ENCODE results near the gene C1QTNF1. TPM values are rescaled to one million over a fixed set of nuclear protein-coding genes. Genes with fewer than 3 reads are reported as not detected.
"Not testable (repeated sequence)": the region's sequence is repeated elsewhere in the genome, so short reads cannot be mapped to it uniquely, and the experiment has no call there.

C1QTNF1 gene
- polyA plus RNA-seq, 4 donors = 2.2 to 3.1 (median 2.6) TPM

DNA sequence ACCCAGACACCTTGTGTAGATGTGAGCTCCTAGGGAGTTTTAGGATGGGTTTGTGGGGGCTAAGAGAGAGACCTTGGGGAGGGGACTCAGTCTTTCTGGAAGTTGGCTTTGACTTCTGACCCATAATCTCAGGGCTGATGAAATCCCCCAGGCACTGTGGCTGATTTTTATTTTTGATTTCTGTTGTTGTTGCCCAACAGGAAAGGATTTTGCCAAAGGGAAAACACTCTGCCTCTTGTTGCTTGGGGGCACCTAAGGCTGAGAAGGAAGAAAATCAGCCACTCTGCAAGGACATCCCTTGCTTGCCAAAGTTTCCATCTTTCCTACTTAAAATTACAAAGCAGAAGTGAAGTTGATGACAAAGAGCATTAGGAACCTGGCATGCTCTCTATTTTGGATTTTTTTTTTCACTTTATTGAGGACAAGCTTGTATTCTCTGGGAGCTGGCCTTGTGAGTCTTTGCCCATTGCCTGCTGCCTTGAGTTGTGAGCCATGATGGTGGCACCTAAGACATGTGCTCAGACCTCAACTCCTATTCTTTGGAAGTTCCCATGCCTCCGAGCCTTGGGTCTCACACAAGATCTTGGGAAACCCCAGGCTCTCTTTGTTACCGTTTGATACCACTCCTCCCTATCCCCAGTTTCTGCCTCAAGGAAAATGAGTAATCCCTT is 3.2 kb upstream of the C1QTNF1 start:
- DNase-seq (ENCODE audit: low read depth in 4 of 4, low spot score in 2 of 4) = no peak

DNA sequence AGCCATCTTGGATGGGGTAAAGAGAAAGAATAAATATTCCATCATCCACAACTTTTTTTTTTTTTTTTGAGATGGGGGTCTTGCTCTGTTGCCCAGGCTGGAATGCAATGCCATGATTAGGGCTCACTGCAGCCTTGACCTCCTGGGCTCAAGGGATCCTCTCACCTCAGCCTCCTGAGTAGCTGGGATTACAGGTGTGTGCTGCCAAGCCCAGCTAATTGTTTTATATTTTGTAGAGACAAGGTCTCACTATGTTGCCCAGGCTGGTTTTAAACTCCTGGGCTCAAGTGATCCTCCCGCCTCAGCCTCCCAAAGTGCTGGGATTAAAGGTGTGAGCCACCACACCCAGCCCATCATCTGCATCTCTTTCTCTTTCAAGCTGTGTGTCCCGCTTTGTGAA is 2.0 kb upstream of the C1QTNF1 start:
- not testable (repeated sequence) for DNase-seq (ENCODE audit: low read depth in 4 of 4, low spot score in 2 of 4)

DNA sequence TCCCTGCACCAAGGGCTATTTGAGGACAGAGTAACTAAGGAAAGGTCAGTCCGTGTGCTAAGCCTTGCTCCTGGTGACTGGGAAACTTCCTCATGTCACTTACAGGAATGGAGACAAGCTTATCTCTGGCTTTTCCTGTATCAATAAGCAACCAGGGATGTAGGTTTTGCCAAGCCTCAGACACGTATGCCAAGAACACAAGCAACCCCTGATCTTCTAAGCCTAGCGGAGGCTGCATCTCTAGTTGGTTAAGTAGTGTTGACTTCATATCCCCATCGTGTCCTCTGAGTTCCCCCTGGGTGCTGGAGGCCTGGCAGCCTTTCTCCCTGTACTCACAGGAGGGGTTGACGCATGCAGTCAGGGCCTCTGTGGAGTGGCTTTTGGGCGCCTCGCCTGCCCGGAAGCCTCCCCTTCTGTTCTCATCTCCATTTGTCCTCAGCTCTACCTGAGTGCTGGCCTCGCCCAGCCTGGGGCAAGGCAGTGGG is 1.4 kb upstream of the C1QTNF1 start:
- DNase-seq (ENCODE audit: low read depth in 4 of 4, low spot score in 2 of 4) = no peak

DNA sequence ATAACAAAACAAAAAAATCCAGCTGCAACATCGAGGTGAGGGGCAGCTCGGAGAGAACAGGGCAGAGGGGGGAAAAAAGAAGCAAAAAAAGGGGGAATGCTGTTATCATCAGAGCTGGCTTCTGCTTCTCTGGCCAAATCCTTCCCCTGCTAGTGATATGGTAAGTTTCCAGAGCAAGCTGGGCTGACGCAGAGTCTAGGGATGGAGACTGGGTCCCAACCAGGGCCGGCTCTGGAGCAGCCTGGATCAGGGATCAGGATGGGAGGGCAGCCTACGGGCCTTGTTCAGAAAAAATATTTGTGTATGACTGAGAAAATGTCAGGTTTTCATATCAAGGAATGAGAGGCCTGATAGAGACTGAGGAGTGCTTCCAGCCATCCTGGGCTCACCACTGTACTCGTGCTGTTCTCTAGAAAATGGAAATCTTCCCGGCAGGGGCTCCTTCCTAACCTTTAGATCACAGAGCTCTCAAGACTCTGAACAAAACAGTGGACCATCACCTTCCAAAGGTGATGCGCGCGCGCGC is 726 bp upstream of the C1QTNF1 start:
- no peak for DNase-seq (ENCODE audit: low read depth in 4 of 4, low spot score in 2 of 4)

DNA sequence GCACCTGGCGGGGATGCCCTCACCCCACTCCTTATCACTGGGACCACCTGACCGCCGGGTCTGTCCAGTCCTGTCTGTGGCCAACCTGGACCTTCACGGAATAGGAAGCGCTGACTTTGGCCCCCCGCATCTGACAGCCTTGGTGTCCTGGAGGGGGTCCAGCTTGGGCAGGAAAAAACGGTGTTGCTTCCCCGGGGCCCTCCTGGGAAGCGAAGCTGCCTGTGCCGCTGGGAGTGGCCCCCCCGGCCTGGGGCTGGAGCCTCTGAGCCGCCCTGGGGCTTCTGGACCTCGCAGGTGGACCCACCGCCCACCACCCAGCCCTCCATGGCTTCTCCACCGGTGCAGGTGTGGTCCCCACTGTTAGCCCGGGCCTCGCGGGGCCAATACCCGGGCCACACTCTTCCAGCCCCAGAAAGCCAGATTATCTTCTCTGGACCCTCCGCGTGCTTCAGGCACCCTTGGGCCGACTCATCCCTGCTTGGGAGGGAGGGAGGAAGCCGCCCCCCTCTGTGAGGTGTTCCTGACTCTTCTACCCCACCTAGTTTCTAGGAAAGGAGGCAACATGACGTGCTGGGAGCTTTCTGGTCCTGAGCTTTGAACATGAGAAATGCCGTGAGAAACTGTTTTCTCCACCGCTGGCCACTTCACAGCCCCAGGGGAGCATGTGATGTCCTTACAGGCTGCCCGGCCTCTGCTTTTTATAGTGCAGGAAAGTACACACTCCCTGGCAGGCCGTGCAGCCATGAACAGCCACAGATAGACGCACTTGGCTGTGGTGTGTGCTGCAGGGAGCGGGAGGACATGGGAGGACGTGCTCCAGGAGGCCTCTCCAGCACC is 1.1 kb downstream of the C1QTNF1 start:
- no peak for DNase-seq (ENCODE audit: low read depth in 4 of 4, low spot score in 2 of 4)

DNA sequence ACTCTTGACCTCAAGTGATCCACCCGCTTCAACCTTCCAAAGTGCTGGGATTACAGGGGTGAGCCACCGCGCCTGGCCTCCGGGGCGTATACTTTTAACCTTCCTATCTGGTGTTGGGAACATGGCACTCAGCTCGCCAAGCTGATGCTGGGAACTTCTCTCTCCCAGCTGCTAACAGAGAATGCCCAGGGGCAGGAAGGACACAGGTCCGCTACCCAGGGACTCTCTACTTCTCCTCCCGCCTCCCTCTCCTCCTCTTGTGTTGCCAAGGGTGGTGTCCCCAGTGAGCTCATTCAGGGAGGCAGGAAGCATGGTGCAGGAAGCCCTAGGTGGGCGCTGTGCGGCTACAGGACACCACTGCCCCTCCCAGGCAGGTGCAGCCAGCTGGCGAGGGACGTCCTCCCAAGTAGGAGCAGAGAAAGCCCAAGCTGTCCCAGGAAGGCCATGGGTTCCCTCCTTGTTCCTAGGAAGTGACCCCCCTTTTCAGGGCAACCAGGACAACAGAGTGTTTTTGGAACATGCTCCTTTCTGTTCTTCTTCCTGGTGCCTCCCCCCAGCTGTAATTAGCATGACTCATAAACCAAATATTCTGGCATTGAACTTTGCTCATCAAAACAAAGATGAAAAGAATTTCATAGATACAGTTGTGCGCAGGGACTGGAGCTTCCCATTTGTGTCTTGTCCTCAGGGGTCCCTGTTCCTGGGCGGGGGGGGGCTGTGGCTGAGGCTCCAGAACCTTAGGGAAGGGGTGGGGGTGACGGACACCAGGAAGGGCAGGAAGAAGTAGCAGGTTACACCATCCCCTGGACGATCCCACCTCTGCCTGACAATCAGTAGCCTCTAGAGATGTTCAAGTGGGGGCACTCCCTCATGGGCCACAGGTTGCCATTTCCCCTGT is 2.7 kb downstream of the C1QTNF1 start:
- DNase-seq (ENCODE audit: low read depth in 4 of 4, low spot score in 2 of 4) = no peak

DNA sequence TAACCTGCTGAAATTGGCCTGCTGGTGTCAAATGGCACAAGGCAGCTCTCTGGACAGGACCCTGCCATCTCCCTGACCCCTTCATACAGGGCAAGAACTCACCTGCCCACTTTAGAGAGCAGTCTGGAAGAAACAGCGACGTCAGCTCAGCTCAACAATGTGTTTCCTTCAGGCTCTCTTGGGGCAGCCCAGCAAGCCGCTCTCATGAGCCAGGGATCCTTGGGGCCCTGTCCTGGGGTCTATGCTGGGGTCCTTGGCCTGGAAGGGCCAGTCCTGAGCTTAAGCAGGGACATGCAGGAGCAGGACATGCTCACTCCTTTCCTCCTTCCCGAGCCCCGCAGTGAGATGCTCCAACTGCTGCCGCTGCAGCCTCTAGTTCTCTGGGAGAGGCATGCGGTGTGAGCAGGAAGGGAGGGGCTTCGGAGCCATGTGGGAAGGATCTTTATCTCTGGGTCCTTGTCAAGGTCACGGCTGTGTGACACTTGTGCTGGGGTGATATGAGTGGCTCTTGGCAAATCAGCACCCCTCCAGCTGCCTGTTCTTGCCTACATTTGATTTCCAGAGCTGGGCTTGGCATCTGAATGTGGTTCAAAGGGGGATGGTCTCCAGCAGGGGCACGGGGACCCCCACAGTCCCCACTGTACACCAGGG is 3.4 kb downstream of the C1QTNF1 start:
- DNase-seq (ENCODE audit: low read depth in 4 of 4, low spot score in 2 of 4) = no peak

DNA sequence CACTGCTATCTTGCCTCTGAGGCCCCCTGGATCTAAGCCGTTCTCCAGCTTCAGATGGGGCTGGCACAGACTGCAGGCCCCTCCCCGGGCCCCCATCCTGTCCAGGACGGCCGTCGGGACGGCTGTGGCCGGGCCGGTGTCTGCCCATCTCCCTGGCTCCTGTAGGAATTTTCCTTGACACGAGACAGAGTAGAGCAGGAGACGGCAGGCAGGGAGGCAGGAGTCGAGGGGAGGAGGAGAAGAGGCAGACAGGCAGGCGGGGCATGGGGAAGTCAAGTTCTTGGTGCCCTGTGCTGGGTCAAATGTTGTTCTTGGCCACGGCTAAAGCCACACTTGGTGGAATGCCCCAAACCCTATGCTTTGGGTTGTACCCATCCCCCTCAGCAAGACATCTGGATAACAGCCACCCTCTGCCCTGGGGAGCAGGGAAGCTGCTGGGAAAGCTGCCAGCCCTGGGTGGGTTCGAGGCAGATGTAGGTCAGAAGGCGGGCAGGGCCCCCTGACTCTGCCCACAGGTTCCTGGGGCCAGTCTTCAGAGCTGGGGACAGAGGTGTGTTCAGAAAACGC is 4.0 kb downstream of the C1QTNF1 start:
- no peak for DNase-seq (ENCODE audit: low read depth in 4 of 4, low spot score in 2 of 4)

DNA sequence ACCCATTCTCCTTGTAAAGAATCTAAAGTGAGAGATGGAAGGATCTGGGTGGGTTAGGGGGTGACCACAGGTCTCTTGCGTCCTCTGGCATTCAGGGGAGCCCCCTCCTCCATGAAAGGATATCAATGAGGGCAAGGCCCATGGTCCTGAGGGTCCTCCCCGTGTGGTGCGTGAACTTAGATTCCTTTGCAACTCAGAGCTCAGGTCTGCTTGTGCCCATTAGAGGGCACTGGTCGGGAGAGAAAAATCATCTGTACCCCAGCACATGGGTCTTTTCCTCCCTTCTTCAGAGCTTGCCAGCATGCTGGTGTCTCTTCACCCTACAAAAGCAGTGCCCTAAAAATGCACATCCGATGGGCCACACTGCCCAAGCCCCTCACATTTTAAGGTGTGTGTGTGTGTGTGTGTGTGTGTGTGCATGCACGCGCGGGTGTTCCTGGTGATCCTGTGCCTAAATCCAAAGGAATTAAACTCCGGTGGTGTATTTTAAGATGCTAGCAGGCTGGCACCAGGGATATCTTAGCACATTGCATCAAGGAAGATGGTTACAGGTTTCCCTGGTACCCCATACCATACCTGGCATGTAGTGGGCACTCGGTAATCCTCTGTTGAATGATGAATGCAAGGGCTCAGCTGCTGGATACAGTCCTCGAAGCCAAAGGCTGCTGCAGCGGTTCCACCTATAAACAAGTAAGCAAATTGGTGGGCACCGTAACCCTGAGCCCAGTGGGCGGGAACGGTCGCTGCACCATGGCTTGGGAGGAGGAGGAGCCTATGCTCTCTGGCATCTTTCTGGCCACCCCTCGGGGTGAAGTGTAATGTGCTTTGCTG is 4.7 kb downstream of the C1QTNF1 start:
- DNase-seq (ENCODE audit: low read depth in 4 of 4, low spot score in 2 of 4) = no peak

DNA sequence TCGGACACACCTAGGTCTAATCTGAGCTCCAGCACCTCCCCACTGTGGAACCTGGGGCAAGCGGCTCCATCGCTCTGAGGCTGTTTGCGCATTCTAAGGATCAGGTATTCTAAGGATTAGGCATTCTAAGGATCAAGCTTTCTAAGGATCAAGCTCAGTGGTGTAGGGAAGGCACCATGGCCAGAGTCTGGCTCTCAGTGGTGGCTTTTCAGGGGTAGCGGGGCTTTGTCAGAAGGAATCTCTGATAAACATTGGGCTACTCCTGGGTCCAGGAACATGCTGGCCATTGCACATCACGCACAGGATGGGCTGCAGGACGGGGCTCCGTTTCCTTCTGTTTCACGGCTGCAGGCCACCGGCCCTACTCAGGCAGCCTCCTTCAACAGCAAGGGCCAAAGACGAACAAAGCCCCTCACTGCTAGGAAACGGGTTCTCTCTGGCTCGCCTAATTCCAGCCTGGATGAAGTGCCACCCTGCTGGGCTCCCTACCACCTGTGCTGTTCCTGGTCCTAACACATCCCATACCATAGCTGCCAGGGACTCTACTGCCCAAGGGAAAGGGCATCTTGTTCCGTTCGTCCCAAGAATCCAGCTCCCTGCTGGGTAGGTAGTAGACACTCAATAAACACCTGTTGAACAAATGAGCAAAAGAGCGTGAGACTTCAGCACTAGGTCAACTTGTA is 5.5 kb downstream of the C1QTNF1 start:
- DNase-seq (ENCODE audit: low read depth in 4 of 4, low spot score in 2 of 4) = no peak

DNA sequence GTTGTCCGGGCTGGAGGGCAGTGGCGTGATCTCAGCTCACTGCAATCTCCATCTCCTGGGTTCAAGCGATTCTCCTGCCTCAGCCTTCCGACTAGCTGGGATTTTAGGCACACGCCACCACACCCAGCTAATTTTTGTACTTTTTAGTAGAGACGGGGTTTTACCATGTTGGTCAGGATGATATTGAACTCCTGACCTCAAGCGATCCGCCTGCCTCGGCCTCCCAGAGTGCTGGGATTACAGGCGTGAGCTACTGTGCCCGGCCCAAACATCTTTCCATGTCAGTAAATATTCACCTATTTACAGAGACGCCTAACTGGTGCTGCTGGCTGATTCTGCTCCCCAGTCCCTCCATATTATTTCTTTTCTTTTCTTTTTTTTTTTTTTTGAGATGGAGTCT is 6.7 kb downstream of the C1QTNF1 start:
- DNase-seq (ENCODE audit: low read depth in 4 of 4, low spot score in 2 of 4) = not testable (repeated sequence)

DNA sequence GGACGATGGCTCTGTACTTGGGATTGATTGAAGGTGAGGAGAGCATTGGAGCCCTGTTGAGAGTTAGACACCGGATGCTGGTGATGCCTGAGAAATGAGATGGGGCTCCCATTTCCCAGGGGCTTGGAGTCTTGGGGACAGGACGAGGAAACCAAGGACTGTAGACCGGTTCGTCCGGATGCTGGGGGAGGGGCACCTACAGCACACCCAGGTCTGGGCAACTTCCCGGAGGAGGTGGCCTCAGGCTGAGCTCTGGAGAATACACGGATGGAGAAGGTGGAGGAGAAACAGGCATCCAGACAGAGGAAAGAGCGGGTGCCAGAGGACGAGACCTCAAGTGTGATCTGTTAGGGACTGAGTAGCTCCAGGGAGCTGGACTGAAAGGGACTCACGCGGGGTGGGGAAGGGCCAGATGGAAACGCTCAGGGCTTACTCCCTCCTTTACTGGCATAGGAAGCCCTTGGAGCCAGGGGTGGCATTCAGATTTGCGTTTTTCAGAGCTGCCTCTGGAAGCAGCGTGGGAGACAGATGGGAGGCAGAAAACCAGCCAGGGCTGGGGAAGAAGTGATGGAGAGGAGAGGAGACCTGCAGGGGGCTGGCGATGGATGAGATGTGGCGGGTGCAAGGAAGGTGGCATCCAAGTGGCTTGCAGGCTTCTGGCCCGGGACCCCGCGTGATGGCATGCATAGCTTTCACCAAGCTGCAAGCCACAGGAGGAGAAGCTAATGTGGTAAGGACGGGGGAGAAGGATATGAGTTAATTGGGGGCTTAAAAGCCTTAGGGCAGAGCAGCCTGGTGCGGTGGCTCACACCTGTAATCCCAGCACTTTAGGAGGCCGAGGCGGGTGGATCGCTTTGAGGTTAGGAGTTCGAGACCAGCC is 8.3 kb downstream of the C1QTNF1 start:
- DNase-seq (ENCODE audit: low read depth in 4 of 4, low spot score in 2 of 4) = no peak

DNA sequence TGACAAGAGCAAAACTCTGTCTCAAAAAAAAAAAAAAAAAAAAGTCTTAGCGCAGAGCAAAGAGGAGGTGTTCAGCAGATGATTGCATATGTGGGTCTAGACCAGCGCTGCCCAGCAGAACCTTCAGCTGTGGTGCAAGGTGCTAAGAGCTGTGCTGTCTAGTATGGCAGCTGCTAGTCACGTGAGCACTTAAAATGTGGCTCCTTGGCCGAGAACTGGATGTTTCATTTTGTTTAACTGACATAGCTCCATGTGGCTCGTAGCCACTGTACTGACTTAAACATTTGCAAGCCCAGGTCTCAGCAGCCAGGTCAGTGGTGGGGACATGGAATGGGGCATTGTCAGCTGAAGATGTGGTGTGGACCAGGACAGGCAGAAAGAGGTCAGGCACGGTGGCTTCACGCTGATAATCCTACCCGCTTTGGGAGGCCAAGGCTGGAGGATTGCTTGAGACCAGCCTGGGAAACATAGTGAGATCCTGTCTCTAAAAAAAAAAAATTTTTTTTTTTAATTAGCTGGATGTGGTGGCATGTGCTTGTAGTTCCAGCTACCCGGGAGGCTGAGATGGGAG is 9.2 kb downstream of the C1QTNF1 start:
- DNase-seq (ENCODE audit: low read depth in 4 of 4, low spot score in 2 of 4) = no peak

DNA sequence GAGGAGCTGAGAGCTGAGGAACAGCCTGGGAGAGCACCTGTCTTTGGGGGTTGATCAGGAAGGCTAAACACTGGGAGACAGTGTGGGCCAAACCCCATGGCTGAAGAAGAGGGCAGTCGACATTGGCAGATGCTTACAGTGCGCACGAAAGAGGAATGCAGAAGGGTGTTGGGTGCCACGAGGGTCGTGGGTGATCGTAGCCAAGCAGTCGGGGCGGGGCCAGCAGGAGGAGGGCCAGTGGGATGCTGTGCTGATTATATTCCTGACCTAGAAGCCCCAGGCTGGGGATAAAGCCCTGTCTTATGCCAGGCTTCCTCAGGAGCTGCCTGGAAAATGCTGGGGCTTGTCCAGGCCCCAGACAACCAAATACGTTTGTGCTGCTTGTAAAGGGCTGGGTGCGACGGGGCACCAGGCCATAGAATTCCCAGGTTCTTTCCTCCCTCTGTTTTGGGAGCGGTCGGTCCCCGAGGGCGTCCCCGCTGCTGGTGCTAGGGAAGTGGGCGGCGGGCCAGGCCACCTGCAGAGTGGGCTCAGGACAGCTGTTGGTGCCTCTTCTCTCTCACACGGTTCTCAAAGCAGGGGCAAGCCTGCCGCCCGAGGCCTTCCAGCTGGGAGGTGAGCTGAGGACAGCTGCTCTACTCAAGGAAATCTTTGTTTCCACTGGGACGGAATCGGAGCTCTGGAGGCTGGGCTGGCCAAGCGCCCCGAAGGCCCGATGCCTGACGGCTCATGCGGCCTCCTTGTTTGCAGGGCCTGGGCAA is 10.0 kb downstream of the C1QTNF1 start:
- no peak for DNase-seq (ENCODE audit: low read depth in 4 of 4, low spot score in 2 of 4)

DNA sequence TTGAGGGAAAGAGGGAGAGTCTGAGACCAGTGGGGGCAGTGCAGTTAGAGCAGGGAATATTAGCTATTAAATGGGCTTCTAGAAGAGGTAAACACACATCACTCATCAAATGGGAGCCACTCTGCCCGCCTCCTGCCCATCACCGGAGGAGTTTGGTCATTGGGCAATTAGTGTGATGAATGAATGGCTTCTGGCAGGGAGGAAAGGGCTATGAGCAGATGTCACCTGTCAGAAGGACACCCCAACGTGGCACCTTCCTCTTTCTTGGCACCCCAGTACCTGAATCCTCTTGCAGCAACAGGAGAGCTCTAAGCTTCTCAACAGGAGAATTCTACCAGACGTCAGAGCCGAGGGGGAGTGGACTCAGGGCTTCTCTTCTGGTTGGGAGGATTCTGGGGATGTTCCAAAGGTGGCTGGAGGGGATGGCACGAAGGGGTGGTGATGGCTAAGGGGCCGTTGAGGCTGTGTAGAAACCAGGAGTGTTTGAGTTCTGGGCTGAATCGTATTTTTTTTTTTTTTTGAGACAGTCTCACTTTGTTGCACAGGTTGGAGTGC is 11.0 kb downstream of the C1QTNF1 start:
- DNase-seq (ENCODE audit: low read depth in 4 of 4, low spot score in 2 of 4) = no peak

DNA sequence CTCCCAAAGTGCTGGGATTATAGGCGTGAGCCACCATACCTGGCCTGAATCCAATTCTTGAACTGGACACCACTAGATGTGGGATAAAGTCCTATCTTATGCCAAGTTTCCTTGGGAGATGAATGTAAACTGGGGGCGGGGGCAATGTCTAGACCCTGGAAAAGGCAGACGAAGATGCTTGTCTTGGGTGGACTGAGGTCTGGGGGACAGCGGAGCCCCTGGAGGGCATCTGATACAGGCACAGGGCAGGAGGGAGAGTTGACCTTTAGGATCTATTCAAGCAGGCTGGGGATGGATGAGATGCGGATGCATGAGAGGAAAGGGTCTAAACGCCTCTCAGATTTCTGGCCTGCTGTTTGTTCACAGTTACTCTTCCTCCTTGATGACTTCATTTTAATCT is 11.7 kb downstream of the C1QTNF1 start:
- DNase-seq (ENCODE audit: low read depth in 4 of 4, low spot score in 2 of 4) = no peak

Data from left renal cortex interstitium (tissue), 4 donors.